ENCODE measurements around the gene UBAC1.

Gene UBAC1

GRCh38 chr9:135939351-135940265 is 21.6 kb downstream of the UBAC1 start:
- DNase-seq (ENCODE audit: low spot score), result no peak

GRCh38 chr9:135937521-135938489 is 23.4 kb downstream of the UBAC1 start:
- no peak for DNase-seq (ENCODE audit: low spot score)

- no peak for DNase-seq (ENCODE audit: low spot score)
Measured at GRCh38 chr9:135933114-135933513, 28.1 kb downstream of the UBAC1 start.

- DNase-seq (ENCODE audit: low spot score), result peak; percentile 36
Measured at GRCh38 chr9:135932656-135933055, 28.5 kb downstream of the UBAC1 start.

GRCh38 chr9:135931349-135931820 is 29.8 kb downstream of the UBAC1 start:
- DNase-seq (ENCODE audit: low spot score), result peak; percentile 34

GRCh38 chr9:135930446-135931345 is 30.5 kb downstream of the UBAC1 start:
- peak; percentile 32 for DNase-seq (ENCODE audit: low spot score)

GRCh38 chr9:135929656-135930445 is 31.3 kb downstream of the UBAC1 start:
- peak; percentile 44 for DNase-seq (ENCODE audit: low spot score)

GRCh38 chr9:135928731-135929655 is 32.2 kb downstream of the UBAC1 start:
- peak; percentile 31 for DNase-seq (ENCODE audit: low spot score)

GRCh38 chr9:135928074-135928730 is 33.0 kb downstream of the UBAC1 start:
- DNase-seq (ENCODE audit: low spot score), result no peak

GRCh38 chr9:135927195-135928013 is 33.8 kb downstream of the UBAC1 start:
- no peak for DNase-seq (ENCODE audit: low spot score)

- DNase-seq (ENCODE audit: low spot score), result no peak
Measured at GRCh38 chr9:135926402-135927194, 34.6 kb downstream of the UBAC1 start.

- no peak for DNase-seq (ENCODE audit: low spot score)
Measured at GRCh38 chr9:135925496-135926133, 35.6 kb downstream of the UBAC1 start.

- no peak for DNase-seq (ENCODE audit: low spot score)
Measured at GRCh38 chr9:135924628-135925338, 36.4 kb downstream of the UBAC1 start.

GRCh38 chr9:135923508-135923907 is 37.7 kb downstream of the UBAC1 start:
- no peak for DNase-seq (ENCODE audit: low spot score)

- DNase-seq (ENCODE audit: low spot score), result no peak
Measured at GRCh38 chr9:135921749-135922310, 39.3 kb downstream of the UBAC1 start.

Measured in ecto neural progenitor cell (in vitro differentiated cells).